DND-41 (cell line): Measurements from ENCODE around the gene CFAP73.

Experiments used
- ATAC-seq: fragments of 200-7000 bp; cut with Tn5 transposase; 3 replicates; pipeline ENCODE4 v1.9.1; 2021; ENCODE audit warnings: low read depth; ENCODE audit not compliant: insufficient read depth
- DNase-seq: peaks from one replicate; pipeline ENCODE4 v3.0.0-alpha.2; 2020
- H2AFZ ChIP-seq: 2 replicates; pipeline ENCODE4 v1.6.0; 2012; ENCODE audit warnings: low read depth, low read length
- H3K27ac ChIP-seq: 2 replicates; pipeline ENCODE4 v1.5.1; 2012; ENCODE audit warnings: low read length, inconsistent platforms
- H3K27me3 ChIP-seq: fragments of 200-600 bp; sonication (generic); 2 replicates; pipeline ENCODE4 v1.6.0; 2012; ENCODE audit warnings: low read length, mild to moderate bottlenecking, inconsistent platforms; ENCODE audit not compliant: insufficient read depth, poor library complexity
- H3K36me3 ChIP-seq: 2 replicates; pipeline ENCODE4 v1.5.1; 2012; ENCODE audit warnings: low read length, inconsistent platforms; ENCODE audit not compliant: insufficient read depth
- H3K4me1 ChIP-seq: 2 replicates; pipeline ENCODE4 v1.5.1; 2012; ENCODE audit warnings: mild to moderate bottlenecking, low read length; ENCODE audit not compliant: insufficient read depth
- H3K4me2 ChIP-seq: 2 replicates; pipeline ENCODE4 v1.6.0; 2012; ENCODE audit warnings: mild to moderate bottlenecking, moderate library complexity, low read length, inconsistent platforms; ENCODE audit not compliant: insufficient read depth
- H3K4me3 ChIP-seq, 2 experiments: fragments of 200-600 bp in 1 of 2; shearing (Covaris generic) in 1 of 2; 2 replicates each; pipeline ENCODE4 v1.5.1; 2012 to 2016; ENCODE audit warnings: inconsistent platforms in 2 of 2, low read length in 2 of 2, mild to moderate bottlenecking in 2 of 2, low read depth in 1 of 2, moderate library complexity in 1 of 2
- H3K79me2 ChIP-seq: 2 replicates; pipeline ENCODE4 v1.6.0; 2012; ENCODE audit warnings: low read length, inconsistent platforms; ENCODE audit not compliant: insufficient read depth
- H3K9ac ChIP-seq: 2 replicates; pipeline ENCODE4 v1.6.0; 2012; ENCODE audit warnings: low read depth, mild to moderate bottlenecking, inconsistent platforms, low read length, moderate library complexity
- H3K9me3 ChIP-seq: 2 replicates; pipeline ENCODE4 v1.5.1; 2012; ENCODE audit warnings: low read length, moderate library complexity, mild to moderate bottlenecking, inconsistent platforms; ENCODE audit not compliant: insufficient read depth, severe bottlenecking
- H4K20me1 ChIP-seq: 2 replicates; pipeline ENCODE4 v1.6.0; 2012; ENCODE audit warnings: low read length; ENCODE audit not compliant: insufficient read depth
- EZH2 ChIP-seq: IDR thresholded peaks from 3 replicates; pipeline ENCODE4 v1.6.1; 2012; ENCODE audit warnings: borderline replicate concordance, low read depth, mild to moderate bottlenecking, moderate library complexity, low read length, inconsistent platforms; ENCODE audit not compliant: severe bottlenecking
- TF ChIP-seq, protein P1 (sequence below): IDR thresholded peaks from 2 replicates; pipeline ENCODE4 v1.5.1; 2012; ENCODE audit warnings: borderline replicate concordance, low read length, moderate library complexity, mild to moderate bottlenecking; ENCODE audit not compliant: poor library complexity, severe bottlenecking; ENCODE audit errors: extremely low read depth

Gene CFAP73

DNA sequence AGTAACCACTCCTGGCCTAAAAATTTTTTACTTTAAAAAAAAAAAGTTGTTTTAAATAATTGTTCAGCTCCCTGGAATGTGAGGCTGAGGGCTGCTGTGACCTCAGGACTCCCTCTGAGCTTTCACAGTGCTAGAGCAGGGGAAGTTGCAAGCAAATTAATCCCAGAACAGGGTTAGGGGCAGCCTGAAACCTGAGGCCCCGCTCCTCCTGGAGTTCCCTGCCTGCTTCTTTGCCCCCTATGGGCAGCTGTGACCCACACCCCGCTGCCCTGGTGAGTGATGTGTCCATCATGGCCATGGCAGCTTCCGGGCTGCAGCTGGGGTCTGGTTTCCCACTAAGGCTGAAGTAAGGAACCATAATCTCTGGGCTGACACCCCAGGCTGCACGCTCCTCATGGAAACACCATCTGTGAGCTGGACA, 45.5 kb downstream of the CFAP73 start:
- H3K79me2 ChIP-seq = no peaks in the 10 kb centered on the region
- no peak overlapping the region for H3K27ac ChIP-seq

DNA sequence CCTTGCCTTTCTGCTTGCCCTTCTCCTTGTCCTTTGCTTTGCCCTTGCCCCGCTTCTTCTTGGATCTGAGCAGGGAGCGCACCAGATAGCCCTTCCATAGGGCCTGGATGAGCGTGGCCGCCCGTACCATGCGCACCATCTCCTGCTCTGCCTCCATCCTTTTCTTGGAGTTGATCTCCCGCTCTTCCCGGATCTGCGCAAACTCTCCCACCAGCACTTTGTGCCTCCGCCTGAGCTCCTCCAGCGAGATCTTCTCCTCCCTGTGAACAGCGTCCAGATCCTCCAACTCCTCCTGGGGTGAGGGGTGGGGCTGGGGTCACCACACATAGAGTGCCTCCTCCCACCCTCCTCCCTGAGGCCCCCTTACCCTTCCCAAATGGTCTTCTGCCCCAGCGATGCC, 46.1 kb downstream of the CFAP73 start:
- no peak overlapping the region for H3K9ac ChIP-seq
- H3K4me2 ChIP-seq = no peak overlapping the region
- H3K27me3 ChIP-seq = no peaks in the 10 kb centered on the region
- no peak for DNase-seq
- H3K4me1 ChIP-seq = no peaks in the 10 kb centered on the region
- TF ChIP-seq EZH2 = no peak
- TF ChIP-seq, protein P1, sequence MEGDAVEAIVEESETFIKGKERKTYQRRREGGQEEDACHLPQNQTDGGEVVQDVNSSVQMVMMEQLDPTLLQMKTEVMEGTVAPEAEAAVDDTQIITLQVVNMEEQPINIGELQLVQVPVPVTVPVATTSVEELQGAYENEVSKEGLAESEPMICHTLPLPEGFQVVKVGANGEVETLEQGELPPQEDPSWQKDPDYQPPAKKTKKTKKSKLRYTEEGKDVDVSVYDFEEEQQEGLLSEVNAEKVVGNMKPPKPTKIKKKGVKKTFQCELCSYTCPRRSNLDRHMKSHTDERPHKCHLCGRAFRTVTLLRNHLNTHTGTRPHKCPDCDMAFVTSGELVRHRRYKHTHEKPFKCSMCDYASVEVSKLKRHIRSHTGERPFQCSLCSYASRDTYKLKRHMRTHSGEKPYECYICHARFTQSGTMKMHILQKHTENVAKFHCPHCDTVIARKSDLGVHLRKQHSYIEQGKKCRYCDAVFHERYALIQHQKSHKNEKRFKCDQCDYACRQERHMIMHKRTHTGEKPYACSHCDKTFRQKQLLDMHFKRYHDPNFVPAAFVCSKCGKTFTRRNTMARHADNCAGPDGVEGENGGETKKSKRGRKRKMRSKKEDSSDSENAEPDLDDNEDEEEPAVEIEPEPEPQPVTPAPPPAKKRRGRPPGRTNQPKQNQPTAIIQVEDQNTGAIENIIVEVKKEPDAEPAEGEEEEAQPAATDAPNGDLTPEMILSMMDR = no peak
- peaks cover 24% of the 10 kb centered on the region for H3K36me3 ChIP-seq
- no peaks in the 10 kb centered on the region for H3K9me3 ChIP-seq
- 0 out of 2 replicates have a peak, but pooled peaks cover 4% of the 10 kb centered on the region for H4K20me1 ChIP-seq
- H2AFZ ChIP-seq = no peak overlapping the region
- no peaks in the 10 kb centered on the region for H3K79me2 ChIP-seq
- H3K27ac ChIP-seq = no peak overlapping the region
- no peak for ATAC-seq
- H3K4me3 ChIP-seq = no peak overlapping the region

More for the DNA sequence above, 45.5 kb downstream of the CFAP73 start:
- H3K36me3 ChIP-seq = peaks cover 29% of the 10 kb centered on the region
- no peaks in the 10 kb centered on the region for H3K4me1 ChIP-seq
- H4K20me1 ChIP-seq = 0 out of 2 replicates have a peak, but pooled peaks cover 4% of the 10 kb centered on the region
- TF ChIP-seq, protein P1 = no peak
- no peak for TF ChIP-seq EZH2
- no peak overlapping the region for H3K4me2 ChIP-seq
- no peaks in the 10 kb centered on the region for H3K9me3 ChIP-seq
- no peak for DNase-seq
- ATAC-seq = no peak
- H2AFZ ChIP-seq = no peak overlapping the region
- no peak overlapping the region for H3K4me3 ChIP-seq
- H3K9ac ChIP-seq = no peak overlapping the region
- H3K27me3 ChIP-seq = no peaks in the 10 kb centered on the region

- no peaks in the 10 kb centered on the region for H3K79me2 ChIP-seq
- H3K4me3 ChIP-seq = no peak overlapping the region
- H3K9me3 ChIP-seq = no peaks in the 10 kb centered on the region
- H3K27me3 ChIP-seq = no peaks in the 10 kb centered on the region
- ATAC-seq = peak; percentile 6; the same call in 1 of the 3 replicates
- no peak overlapping the region for H3K9ac ChIP-seq
- H3K27ac ChIP-seq = no peak overlapping the region
- no peak for TF ChIP-seq EZH2
- peaks cover 14% of the 10 kb centered on the region for H3K36me3 ChIP-seq
- no peak overlapping the region for H3K4me2 ChIP-seq
- no peaks in the 10 kb centered on the region for H3K4me1 ChIP-seq
- H4K20me1 ChIP-seq = no peaks in the 10 kb centered on the region
- no peak for DNase-seq
- no peak overlapping the region for H2AFZ ChIP-seq
Observed at GRCh38 chr12:113196582-113196981, 47.1 kb downstream of the CFAP73 start.

GRCh38 chr12:113196990-113197389, 47.5 kb downstream of the CFAP73 start:
- H3K27ac ChIP-seq = 0 out of 2 replicates have a peak overlapping the region, but pooled peaks have one; percentile 21
- H2AFZ ChIP-seq = no peak overlapping the region
- no peaks in the 10 kb centered on the region for H3K79me2 ChIP-seq
- no peak overlapping the region for H3K9ac ChIP-seq
- TF ChIP-seq, protein P1 = peak; percentile 82
- TF ChIP-seq EZH2 = no peak
- H3K36me3 ChIP-seq = peaks cover 10% of the 10 kb centered on the region
- H4K20me1 ChIP-seq = no peaks in the 10 kb centered on the region
- no peak overlapping the region for H3K4me2 ChIP-seq
- DNase-seq (peak; percentile 81), ATAC-seq (peak; percentile 94)
- no peaks in the 10 kb centered on the region for H3K27me3 ChIP-seq
- H3K9me3 ChIP-seq = no peaks in the 10 kb centered on the region
- H3K4me3 ChIP-seq = no peak overlapping the region
- H3K4me1 ChIP-seq = no peaks in the 10 kb centered on the region
